Activated naive CD8-positive, alpha-beta T cell treated with anti-CD3 and anti-CD28 coated beads, Interleukin-2, amount 50 U/mL, for 24 hours (primary cell): Measurements from ENCODE around the gene TP53TG5.
A peak's percentile ranks its signal among the peaks of the same experiment; 100 is the strongest.

Source experiments
- ATAC-seq: fragments of 150-1000 bp; cut with Tn5 transposase; one replicate; pipeline ENCODE4 v1.10.0; 2021
- DNase-seq: peaks from one replicate; pipeline ENCODE4 v3.0.0; 2021
- H3K27ac Mint-ChIP-seq: one replicate; pipeline ENCODE4 v1.8.0; 2021; ENCODE audit warnings: mild to moderate bottlenecking, mixed read lengths
- H3K27me3 Mint-ChIP-seq: one replicate; pipeline ENCODE4 v1.8.0; 2021; ENCODE audit warnings: mixed read lengths
- H3K36me3 Mint-ChIP-seq: one replicate; pipeline ENCODE4 v1.8.0; 2021; ENCODE audit warnings: low read depth, mixed read lengths
- H3K4me1 Mint-ChIP-seq: one replicate; pipeline ENCODE4 v1.8.0; 2021; ENCODE audit warnings: mixed read lengths
- H3K4me3 Mint-ChIP-seq: one replicate; pipeline ENCODE4 v1.8.0; 2021; ENCODE audit warnings: mild to moderate bottlenecking, moderate library complexity, mixed read lengths
- H3K9me3 Mint-ChIP-seq: one replicate; pipeline ENCODE4 v1.8.0; 2021; ENCODE audit warnings: mixed read lengths

The TP53TG5 gene

DNA sequence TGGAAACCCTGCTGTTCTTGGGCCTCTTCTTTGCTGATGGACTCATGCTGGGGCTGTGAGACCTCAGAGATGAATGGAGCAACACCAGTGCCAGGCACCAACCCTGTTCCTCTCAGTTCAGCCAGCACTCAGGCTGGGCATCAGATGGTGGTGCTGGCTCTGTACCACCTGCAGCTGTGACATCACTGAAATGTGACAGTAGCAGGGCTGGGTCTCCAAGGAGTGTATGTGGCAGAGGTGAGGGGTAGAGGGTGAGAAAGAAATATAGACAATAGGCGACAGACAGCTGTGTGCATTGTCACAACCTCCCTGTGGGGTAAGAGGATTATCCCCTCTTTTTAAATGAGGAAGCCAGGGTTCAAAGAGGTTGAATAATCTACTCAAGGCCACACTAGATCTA lies at the start of gene TP53TG5:
TP53TG5 (minus strand) TSS at position 135 of the 400 bp plus-strand sequence; CDS start at position 46, 89 bp downstream.
- Mint-ChIP-seq H3K27me3 (no peaks in the 10 kb centered on the region), H3K36me3 (peaks cover 10% of the 10 kb centered on the region), H3K9me3 (no peaks in the 10 kb centered on the region), H3K27ac (no peak within 1 kb of the TSS), H3K4me1 (peaks cover 18% of the 10 kb centered on the region), H3K4me3 (no peak within 1 kb of the TSS)
- no peak for DNase-seq
- ATAC-seq: no peak

DNA sequence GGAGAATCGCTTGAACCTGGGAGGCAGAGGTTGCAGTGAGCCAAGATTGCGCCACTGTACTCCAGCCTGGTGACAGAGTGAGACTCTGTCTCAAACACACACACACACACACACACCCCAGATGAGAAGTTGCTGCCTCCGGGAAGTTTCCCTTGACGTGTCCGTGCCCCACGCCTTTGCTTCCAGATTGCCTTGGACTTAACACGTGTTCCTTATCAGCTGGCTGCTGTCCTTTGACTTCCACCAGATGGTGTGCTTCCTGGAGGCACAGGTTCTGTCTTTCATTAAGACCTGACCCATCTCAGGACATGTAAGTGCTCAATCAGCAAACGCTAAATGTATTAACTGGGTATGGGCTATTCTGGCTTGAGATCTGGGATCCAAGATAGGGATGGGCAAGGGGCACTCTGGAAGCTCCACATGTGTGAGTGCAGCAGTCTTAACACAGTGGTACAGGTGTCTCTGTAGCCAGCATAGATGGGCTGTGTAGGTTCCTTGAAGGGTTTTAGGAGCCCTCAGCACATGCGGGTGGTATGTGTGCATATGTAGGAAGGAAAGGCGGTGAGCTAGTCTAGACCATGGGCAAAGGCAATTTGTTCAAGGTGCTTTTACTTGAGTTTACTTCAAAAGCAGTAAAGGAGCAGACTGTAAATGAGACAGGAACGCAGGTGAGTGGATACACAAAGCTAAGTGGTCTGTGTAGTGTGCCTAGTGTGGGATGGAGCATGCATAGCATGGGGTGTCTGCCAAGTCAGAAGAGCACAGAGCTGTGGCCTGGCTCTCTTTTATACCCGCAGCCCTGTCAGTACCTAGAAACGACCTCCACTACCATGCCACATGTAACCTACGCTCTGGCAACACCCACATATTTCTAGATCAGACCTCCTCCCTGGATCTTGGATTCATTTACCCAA lies 49.4 kb upstream of the TP53TG5 start:
- ATAC-seq (no peak), DNase-seq (no peak)
- Mint-ChIP-seq H3K4me1 (peaks cover 6% of the 10 kb centered on the region), H3K9me3 (no peaks in the 10 kb centered on the region), H3K4me3 (no peak overlapping the region), H3K27ac (no peak overlapping the region), H3K27me3 (no peaks in the 10 kb centered on the region), H3K36me3 (peaks cover 41% of the 10 kb centered on the region)

DNA sequence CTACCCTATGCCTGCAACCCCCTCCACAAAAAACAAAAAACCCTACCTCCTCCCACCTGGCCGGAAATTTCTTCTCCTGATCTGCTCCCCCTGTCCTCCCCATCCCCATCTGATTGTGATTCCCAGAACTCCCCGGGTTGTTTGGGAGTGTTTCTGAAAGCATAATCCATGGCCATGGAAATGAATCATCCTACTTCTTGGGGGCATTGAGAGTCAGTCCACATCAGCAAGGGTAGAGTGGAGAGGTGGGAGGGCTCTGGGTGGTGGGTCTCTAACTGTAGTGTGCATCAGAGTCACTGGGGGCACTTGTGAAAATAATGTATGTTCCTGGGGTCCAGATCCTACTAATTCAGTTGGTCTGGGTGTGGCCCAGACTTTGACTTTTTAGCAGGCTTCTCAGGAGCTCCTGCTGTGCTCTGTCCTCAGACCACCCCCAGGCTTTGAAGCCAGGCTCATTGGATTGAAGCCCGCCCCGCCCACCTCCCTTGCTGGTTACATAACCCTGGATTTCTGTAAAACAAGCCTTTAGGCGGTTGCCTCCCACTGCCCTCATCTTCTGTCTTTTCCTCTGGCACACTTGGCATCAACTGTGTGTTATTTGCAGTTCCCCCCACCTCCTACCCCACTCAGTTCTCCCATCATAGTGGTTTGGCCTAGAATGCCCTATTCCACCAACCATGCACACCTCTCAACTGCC lies 48.3 kb upstream of the TP53TG5 start:
- H3K4me3 Mint-ChIP-seq: no peak overlapping the region
- H3K4me1 Mint-ChIP-seq: no peaks in the 10 kb centered on the region
- peaks cover 43% of the 10 kb centered on the region for H3K36me3 Mint-ChIP-seq
- DNase-seq (no peak), ATAC-seq (peak; percentile 33)
- no peaks in the 10 kb centered on the region for H3K27me3 Mint-ChIP-seq
- H3K9me3 Mint-ChIP-seq: no peaks in the 10 kb centered on the region
- H3K27ac Mint-ChIP-seq: no peak overlapping the region

DNA sequence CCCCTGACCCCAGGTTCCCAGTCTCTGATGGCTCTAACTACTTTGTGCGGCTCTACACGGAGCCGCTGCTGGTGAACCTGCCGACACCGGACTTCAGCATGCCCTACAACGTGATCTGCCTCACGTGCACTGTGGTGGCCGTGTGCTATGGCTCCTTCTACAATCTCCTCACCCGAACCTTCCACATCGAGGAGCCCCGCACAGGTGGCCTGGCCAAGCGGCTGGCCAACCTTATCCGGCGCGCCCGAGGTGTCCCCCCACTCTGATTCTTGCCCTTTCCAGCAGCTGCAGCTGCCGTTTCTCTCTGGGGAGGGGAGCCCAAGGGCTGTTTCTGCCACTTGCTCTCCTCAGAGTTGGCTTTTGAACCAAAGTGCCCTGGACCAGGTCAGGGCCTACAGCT lies 47.4 kb upstream of the TP53TG5 start:
- H3K4me3 Mint-ChIP-seq: no peak overlapping the region
- ATAC-seq (no peak), DNase-seq (no peak)
- no peaks in the 10 kb centered on the region for H3K4me1 Mint-ChIP-seq
- H3K36me3 Mint-ChIP-seq: peaks cover 48% of the 10 kb centered on the region
- H3K27me3 Mint-ChIP-seq: no peaks in the 10 kb centered on the region
- H3K27ac Mint-ChIP-seq: no peak overlapping the region
- no peaks in the 10 kb centered on the region for H3K9me3 Mint-ChIP-seq

DNA sequence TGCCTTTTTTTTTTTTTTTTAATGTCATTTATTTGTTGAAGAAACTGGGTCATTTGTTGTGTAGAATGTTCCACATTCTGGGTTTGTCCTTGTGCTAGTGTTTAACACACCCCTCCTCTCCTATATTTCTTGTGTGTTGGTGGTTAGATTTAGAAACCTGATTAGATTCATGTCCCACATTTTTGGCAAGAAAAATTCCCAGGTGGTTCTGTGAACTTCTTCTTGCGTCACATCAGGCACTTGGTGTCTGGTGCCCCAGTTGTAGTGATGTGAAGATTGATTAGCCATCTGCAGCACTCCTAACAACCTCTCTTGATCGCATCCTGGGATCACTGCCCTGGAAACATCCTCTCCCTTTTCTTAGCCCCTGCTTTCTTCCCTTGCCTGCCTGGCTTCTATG lies 45.6 kb upstream of the TP53TG5 start:
- Mint-ChIP-seq H3K27me3 (no peaks in the 10 kb centered on the region), H3K4me1 (peaks cover 12% of the 10 kb centered on the region), H3K27ac (no peak overlapping the region), H3K9me3 (no peaks in the 10 kb centered on the region), H3K4me3 (no peak overlapping the region), H3K36me3 (peaks cover 56% of the 10 kb centered on the region)
- DNase-seq (no peak), ATAC-seq (no peak)

DNA sequence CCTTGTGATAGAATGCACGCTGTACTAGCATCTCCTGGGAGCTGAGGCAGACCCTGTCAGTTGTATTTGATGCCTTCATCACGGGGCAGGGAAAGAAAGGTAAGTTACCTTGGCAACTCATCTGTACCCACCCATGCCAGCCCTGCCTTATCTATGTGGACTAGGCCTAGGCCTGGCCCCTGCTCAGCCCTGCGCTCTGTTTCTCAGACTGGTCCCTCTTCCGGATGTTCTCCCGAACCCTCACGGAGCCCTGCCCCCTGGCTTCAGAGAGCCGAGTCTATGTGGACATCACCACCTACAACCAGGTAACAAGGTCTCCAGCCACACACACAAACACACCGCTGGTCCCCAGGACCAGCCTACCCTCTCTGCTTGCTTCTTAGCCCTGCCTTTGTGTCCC lies 42.0 kb upstream of the TP53TG5 start:
- ATAC-seq (no peak), DNase-seq (no peak)
- Mint-ChIP-seq H3K9me3 (no peaks in the 10 kb centered on the region), H3K4me3 (no peak overlapping the region), H3K36me3 (peaks cover 43% of the 10 kb centered on the region), H3K4me1 (peaks cover 40% of the 10 kb centered on the region), H3K27ac (peak overlapping the region; percentile 95), H3K27me3 (no peaks in the 10 kb centered on the region)

DNA sequence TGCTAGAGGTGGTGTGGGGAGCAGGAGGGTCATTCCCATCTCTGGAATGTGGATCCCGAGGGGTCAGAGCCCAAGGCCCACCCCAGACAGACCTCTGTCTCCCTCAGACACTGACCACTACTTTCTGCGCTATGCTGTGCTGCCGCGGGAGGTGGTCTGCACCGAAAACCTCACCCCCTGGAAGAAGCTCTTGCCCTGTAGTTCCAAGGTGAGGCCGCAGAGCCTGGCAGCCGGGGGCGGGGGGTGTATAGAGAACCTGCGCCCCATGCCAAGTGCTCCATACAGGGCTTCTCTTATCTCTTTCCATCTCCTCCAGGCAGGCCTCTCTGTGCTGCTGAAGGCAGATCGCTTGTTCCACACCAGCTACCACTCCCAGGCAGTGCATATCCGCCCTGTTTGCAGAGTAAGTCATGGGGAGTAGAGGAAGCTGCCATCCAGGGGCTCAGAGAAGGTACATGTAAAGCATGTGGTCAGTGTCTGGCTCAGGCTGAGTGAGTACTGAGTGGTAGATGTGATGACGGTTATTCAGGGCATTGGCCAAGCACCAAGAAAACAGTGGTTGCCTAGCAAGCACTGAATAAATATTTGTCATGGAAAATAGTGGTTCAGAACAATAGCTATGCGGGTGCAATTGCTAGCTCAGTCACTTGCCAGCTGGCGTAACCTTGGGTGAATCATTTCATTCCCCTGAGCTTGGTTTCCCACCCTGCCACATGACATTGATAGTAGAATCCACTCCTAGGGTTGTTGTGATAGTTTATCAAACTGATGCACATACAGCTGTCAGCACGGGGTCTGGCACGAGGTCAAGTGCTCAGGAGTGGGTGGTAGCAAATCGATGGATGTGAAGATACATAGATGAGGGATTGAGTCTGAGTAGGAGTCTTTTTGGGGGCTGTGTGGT lies 41.3 kb upstream of the TP53TG5 start:
- Mint-ChIP-seq H3K36me3 (peaks cover 39% of the 10 kb centered on the region), H3K4me3 (peak overlapping the region; percentile 53)
- DNase-seq: peak; percentile 21

DNA sequence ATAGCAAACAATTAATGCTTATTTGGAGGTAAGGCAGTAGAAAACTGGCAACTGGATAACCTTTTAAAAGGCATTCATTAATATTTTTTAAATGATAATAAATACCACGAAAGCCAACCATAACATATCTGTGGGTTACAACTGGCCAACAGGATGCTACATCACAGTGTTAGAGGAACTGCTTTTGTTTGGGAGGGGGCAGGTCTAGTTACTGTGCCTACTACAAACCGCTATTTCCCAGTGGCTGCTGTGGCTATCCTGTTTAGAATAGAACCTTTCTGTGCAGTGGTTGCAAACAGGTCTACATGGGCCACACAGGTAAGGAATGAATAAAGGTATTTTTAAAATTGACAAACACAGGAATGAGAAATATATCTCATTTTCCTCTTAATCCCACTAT lies 38.8 kb upstream of the TP53TG5 start:
- Mint-ChIP-seq H3K4me3 (peak overlapping the region; percentile 89), H3K27me3 (no peaks in the 10 kb centered on the region), H3K36me3 (peaks cover 27% of the 10 kb centered on the region), H3K4me1 (peaks cover 55% of the 10 kb centered on the region), H3K9me3 (no peaks in the 10 kb centered on the region), H3K27ac (peak overlapping the region; percentile 93)
- no peak for DNase-seq
- no peak for ATAC-seq

More for the DNA sequence above, 41.3 kb upstream of the TP53TG5 start:
- Mint-ChIP-seq H3K27me3 (no peaks in the 10 kb centered on the region), H3K27ac (peak overlapping the region; percentile 95), H3K4me1 (peaks cover 46% of the 10 kb centered on the region), H3K9me3 (no peaks in the 10 kb centered on the region)
- peak; percentile 78 for ATAC-seq

DNA sequence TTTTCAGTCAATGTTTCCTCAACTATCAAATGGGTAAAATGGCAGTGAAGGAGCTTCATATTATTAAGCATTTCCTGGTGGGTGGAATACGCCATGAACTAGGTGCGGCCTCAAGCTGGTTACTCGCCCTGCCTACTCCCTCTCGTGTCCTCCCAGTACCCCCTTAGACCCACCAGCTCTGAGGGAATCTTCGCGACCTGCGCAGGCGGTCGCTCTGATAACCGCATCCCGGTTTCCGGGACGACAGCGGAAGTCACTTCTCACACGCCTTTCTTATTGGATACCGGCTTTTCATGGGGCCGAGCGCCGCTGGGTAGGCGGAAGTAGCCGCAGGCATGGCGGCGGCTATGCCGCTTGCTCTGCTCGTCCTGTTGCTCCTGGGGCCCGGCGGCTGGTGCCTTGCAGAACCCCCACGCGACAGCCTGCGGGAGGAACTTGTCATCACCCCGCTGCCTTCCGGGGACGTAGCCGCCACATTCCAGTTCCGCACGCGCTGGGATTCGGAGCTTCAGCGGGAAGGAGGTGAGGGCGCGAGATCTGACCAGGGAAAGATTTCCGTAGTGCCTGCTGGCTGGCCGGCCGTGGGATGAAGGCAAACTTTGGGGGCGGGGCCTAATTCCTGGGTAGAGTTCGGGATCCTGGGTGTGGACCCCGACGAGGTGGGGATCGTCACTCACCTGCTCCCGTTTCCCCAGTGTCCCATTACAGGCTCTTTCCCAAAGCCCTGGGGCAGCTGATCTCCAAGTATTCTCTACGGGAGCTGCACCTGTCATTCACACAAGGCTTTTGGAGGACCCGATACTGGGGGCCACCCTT lies 37.9 kb upstream of the TP53TG5 start, which contains the start of gene PIGT:
PIGT (plus strand) TSS at position 320 of the 816 bp plus-strand sequence; CDS start at position 336, 16 bp downstream.
- peak within 1 kb of the TSS; percentile 89 for H3K4me3 Mint-ChIP-seq
- H3K27me3 Mint-ChIP-seq: no peaks in the 10 kb centered on the region
- H3K9me3 Mint-ChIP-seq: no peaks in the 10 kb centered on the region
- H3K27ac Mint-ChIP-seq: peak within 1 kb of the TSS; percentile 93
- DNase-seq (peak; percentile 89), ATAC-seq (peak; percentile 83)
- H3K4me1 Mint-ChIP-seq: peaks cover 55% of the 10 kb centered on the region
- peaks cover 23% of the 10 kb centered on the region for H3K36me3 Mint-ChIP-seq

DNA sequence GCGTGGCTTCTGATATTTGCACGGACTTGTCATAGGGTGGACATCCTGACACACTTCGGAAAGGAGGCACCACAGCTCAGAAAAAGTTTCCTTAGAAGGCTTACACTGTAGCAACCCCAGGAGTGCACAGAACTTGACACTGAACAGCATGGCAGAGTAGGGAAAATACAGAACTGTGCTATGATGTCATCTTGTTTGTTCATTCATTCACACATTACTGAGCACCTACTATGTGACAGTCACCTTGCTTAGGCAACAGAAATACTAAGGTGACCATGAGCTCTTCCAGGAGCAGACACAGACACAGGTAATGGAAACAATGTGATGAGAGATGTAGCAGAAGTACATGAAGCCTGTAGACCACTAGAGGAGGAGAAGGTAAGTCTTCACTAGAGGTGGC lies 35.4 kb upstream of the TP53TG5 start:
- Mint-ChIP-seq H3K4me1 (peaks cover 46% of the 10 kb centered on the region), H3K27ac (peak overlapping the region; percentile 38), H3K27me3 (no peaks in the 10 kb centered on the region), H3K36me3 (peaks cover 8% of the 10 kb centered on the region), H3K4me3 (no peak overlapping the region), H3K9me3 (no peaks in the 10 kb centered on the region)
- no peak for DNase-seq
- no peak for ATAC-seq

DNA sequence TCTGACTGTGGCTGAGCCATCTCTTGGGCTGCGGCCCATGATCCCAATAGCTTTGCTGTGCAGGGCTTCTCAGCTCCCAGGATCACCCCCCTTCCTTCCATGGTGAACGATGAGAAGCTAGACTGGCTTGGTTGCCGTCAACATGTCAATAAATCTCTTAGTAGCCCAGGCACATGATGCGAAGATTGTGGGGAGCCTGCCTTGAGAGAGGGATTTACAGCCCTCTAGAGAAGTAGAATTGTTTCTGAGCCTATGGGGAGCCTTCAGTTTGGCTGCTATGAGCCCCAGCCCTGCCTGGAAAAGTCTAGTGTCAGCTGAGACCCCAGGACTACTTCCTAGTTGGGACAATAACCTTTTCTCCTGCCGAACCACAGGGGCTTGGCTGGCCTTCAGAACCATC lies 34.5 kb upstream of the TP53TG5 start:
- H3K27me3 Mint-ChIP-seq: no peaks in the 10 kb centered on the region
- H3K27ac Mint-ChIP-seq: no peak overlapping the region
- no peaks in the 10 kb centered on the region for H3K9me3 Mint-ChIP-seq
- no peak for ATAC-seq
- H3K4me3 Mint-ChIP-seq: no peak overlapping the region
- no peak for DNase-seq
- H3K4me1 Mint-ChIP-seq: peaks cover 45% of the 10 kb centered on the region
- H3K36me3 Mint-ChIP-seq: peaks cover 8% of the 10 kb centered on the region

DNA sequence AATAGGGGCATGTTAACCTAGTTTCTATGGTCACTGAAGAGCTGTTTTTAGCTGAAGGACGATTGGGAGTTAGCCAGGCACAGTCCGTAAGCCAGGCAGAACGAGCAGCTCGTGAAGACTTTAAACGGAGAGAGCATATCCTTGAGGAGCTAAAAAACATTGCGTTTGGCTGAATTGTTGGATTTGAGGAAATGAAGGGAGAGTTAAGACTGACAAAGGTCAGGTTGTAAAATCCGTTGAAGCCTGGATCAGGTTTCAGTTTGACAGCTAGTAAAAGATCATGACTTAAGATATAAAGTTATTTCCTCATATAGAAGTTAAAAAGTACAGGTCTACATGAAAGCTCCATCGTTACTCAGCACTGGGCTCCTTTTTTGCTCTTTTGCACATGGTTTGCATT lies 32.8 kb upstream of the TP53TG5 start:
- ATAC-seq: no peak
- Mint-ChIP-seq H3K4me1 (peaks cover 41% of the 10 kb centered on the region), H3K9me3 (no peaks in the 10 kb centered on the region), H3K27me3 (no peaks in the 10 kb centered on the region), H3K27ac (no peak overlapping the region), H3K4me3 (no peak overlapping the region), H3K36me3 (peaks cover 4% of the 10 kb centered on the region)
- no peak for DNase-seq

DNA sequence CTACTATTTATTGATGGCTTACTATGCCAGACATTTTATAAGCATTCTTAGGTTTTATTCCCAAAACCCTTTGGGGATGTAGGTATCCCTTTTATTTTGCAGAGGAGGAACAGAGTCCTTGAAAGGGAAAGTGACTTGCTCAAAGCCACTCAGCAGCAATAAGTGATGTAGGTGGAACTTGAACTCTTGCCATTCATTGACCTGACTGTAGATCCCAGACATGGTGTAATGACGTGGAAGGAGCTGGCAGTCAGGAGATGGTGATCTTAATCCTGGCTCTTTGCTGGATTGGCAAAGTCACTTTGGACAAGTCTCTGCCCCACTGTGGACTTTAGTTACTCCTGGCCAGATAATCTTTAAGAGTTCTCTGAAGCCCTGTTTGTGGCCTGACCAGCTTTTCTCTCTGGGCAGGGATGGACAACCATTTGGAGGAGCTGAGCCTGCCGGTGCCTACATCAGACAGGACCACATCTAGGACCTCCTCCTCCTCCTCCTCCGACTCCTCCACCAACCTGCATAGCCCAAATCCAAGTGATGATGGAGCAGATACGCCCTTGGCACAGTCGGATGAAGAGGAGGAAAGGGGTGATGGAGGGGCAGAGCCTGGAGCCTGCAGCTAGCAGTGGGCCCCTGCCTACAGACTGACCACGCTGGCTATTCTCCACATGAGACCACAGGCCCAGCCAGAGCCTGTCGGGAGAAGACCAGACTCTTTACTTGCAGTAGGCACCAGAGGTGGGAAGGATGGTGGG lies 31.6 kb upstream of the TP53TG5 start:
- no peak overlapping the region for H3K4me3 Mint-ChIP-seq
- ATAC-seq: no peak

More for the DNA sequence above, 31.6 kb upstream of the TP53TG5 start:
- Mint-ChIP-seq H3K4me1 (peaks cover 36% of the 10 kb centered on the region), H3K27me3 (peaks cover 4% of the 10 kb centered on the region), H3K9me3 (no peaks in the 10 kb centered on the region), H3K36me3 (peaks cover 5% of the 10 kb centered on the region), H3K27ac (no peak overlapping the region)
- no peak for DNase-seq
